HG03460 (cell line): ENCODE data around the gene DDX27.
A peak's percentile ranks its signal among the peaks of the same experiment; 100 is the strongest.

Experiments
- ATAC-seq: cut with Tn5 transposase; IDR thresholded peaks from one replicate; pipeline ENCODE4 v1.9.1; 2021; ENCODE audit not compliant: unreplicated experiment

DDX27 gene

GRCh38 chr20:49277786-49278035 is 58.5 kb downstream of the DDX27 start:
- no peak for ATAC-seq

- ATAC-seq = peak; percentile 75
Observed at GRCh38 chr20:49278036-49278817, 59.0 kb downstream of the DDX27 start, which contains the start of gene ZNFX1. Gene ZNFX1, minus strand, starts transcription at chr20:49278057. Its CDS starts 2,218 bp downstream, at chr20:49275839.

- no peak for ATAC-seq
Observed at GRCh38 chr20:49278818-49279676, 59.8 kb downstream of the DDX27 start.

- ATAC-seq = no peak
Observed at GRCh38 chr20:49279677-49280462, 60.7 kb downstream of the DDX27 start.

GRCh38 chr20:49280463-49281058 is 61.3 kb downstream of the DDX27 start:
- ATAC-seq = no peak

GRCh38 chr20:49281059-49281912 is 62.1 kb downstream of the DDX27 start:
- ATAC-seq = no peak

- no peak for ATAC-seq
Observed at GRCh38 chr20:49281913-49282467, 62.8 kb downstream of the DDX27 start.

GRCh38 chr20:49282584-49283171 is 63.5 kb downstream of the DDX27 start:
- no peak for ATAC-seq

GRCh38 chr20:49283176-49283702 is 64.0 kb downstream of the DDX27 start:
- ATAC-seq = no peak

- ATAC-seq = no peak
Observed at GRCh38 chr20:49283703-49284625, 64.7 kb downstream of the DDX27 start.

GRCh38 chr20:49284818-49285217 is 65.6 kb downstream of the DDX27 start:
- no peak for ATAC-seq

GRCh38 chr20:49285233-49285668 is 66.0 kb downstream of the DDX27 start:
- no peak for ATAC-seq

GRCh38 chr20:49285813-49286494 is 66.7 kb downstream of the DDX27 start:
- no peak for ATAC-seq

- ATAC-seq = no peak
Observed at GRCh38 chr20:49286689-49287551, 67.7 kb downstream of the DDX27 start.

- ATAC-seq = no peak
Observed at GRCh38 chr20:49287555-49288249, 68.5 kb downstream of the DDX27 start.

- no peak for ATAC-seq
Observed at GRCh38 chr20:49288250-49288751, 69.1 kb downstream of the DDX27 start.
